ENCODE measurements around the gene GSDMA. TPM values are rescaled to one million over a fixed set of nuclear protein-coding genes. Genes with fewer than 3 reads are reported as not detected.

GSDMA gene
- total and polyA plus RNA-seq, 9 of the 15 experiments (the other 6 are each of a cell fraction or from before 2014, with no cell fraction given) = 0.04 to 0.13 (median 0.07) TPM; not detected in 2

DNA sequence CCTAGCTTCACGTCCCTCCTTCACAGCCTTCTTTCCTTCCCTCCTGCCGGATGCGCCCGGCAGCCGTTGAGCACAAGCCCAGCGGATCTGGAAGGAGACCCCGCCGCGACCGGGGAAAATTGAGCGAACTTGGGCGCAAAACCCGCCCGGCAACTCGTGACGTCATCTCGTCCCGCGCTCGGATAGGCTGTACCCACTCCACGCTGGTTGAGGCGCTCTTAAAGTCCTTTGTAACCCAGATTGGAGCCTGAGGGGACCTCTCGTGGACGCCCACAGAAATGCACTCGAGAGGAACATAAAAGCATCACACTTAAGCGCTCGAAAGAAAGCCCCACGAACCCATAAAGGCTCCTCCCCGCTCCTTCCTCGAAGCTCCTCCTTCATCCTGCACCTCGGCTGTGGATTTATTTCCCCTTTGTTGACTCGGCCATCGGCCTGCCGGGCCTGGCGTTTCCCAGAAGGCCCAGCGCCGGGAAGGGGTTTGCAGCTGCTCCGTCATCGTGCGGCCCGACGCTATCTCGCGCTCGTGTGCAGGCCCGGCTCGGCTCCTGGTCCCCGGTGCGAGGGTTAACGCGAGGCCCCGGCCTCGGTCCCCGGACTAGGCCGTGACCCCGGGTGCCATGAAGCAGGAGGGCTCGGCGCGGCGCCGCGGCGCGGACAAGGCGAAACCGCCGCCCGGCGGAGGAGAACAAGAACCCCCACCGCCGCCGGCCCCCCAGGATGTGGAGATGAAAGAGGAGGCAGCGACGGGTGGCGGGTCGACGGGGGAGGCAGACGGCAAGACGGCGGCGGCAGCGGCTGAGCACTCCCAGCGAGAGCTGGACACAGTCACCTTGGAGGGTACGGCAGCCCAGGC, 17.8 kb downstream of the GSDMA start, which contains the start of gene PSMD3 (continued):
- TF ChIP-seq, protein P1, sequence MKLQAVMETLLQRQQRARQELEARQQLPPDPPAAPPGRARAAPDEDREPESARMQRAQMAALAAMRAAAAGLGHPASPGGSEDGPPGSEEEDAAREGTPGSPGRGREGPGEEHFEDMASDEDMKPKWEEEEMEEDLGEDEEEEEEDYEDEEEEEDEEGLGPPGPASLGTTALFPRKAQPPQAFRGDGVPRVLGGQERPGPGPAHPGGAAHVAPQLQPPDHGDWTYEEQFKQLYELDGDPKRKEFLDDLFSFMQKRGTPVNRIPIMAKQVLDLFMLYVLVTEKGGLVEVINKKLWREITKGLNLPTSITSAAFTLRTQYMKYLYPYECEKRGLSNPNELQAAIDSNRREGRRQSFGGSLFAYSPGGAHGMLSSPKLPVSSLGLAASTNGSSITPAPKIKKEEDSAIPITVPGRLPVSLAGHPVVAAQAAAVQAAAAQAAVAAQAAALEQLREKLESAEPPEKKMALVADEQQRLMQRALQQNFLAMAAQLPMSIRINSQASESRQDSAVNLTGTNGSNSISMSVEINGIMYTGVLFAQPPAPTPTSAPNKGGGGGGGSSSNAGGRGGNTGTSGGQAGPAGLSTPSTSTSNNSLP (IDR thresholded peaks at IDR 0.05; ENCODE audit: borderline replicate concordance, low read depth, low read length) = peak; percentile 63; the same call in 1 of the 2 replicates
- TF ChIP-seq TCF7 (IDR thresholded peaks at IDR 0.05; ENCODE audit: borderline replicate concordance) = peak; percentile 59; the same call in 1 of the 2 replicates
- peak; percentile 95 for TF ChIP-seq KHSRP (IDR thresholded peaks at IDR 0.05)
- TF ChIP-seq ZNF347 (CRISPR knock-in tag; IDR thresholded peaks at IDR 0.05; ENCODE audit: low read depth) = no peak
- TF ChIP-seq SIN3B (IDR thresholded peaks at IDR 0.05; ENCODE audit: low read depth) = peak; percentile 84
- TF ChIP-seq RBM25 (IDR thresholded peaks at IDR 0.05; ENCODE audit: low read depth, low read length, severe bottlenecking) = peak; percentile 17
- peak; percentile 100 for TF ChIP-seq XRCC5 (IDR thresholded peaks at IDR 0.05; ENCODE audit: low read depth, low read length)
- TF ChIP-seq POLR2A (conservative IDR thresholded peaks at IDR 0.05) = peak; percentile 85
- TF ChIP-seq MCM2 (IDR thresholded peaks at IDR 0.05; ENCODE audit: low read depth) = no peak
- peak; percentile 90; the same call in 1 of the 2 replicates for TF ChIP-seq ZNF232 (CRISPR knock-in tag; IDR thresholded peaks at IDR 0.05)
- peak; percentile 60; the same call in 1 of the 2 replicates for TF ChIP-seq ZNF239 (CRISPR knock-in tag; IDR thresholded peaks at IDR 0.05)
- no peak for TF ChIP-seq SIRT6 (IDR thresholded peaks at IDR 0.05; ENCODE audit: low read depth, low read length)
- TF ChIP-seq BHLHE40 (IDR thresholded peaks at IDR 0.05; ENCODE audit: low read length) = peak; percentile 58
- peak; percentile 100 for TF ChIP-seq U2AF1 (optimal IDR thresholded peaks at IDR 0.05; ENCODE audit: low read depth, low read length)
- peak; percentile 70 for TF ChIP-seq JUNB (CRISPR knock-in tag; conservative IDR thresholded peaks at IDR 0.05)
- peak; percentile 34; the same call in 1 of the 2 replicates for TF ChIP-seq E2F3 (CRISPR knock-in tag; IDR thresholded peaks at IDR 0.05)
- TF ChIP-seq GABPB1 (CRISPR knock-in tag; IDR thresholded peaks at IDR 0.05) = peak; percentile 75; the same call in 1 of the 2 replicates
- no peak for TF ChIP-seq ARID2 (IDR thresholded peaks at IDR 0.05)
- no peak for TF ChIP-seq HOXB6 (CRISPR knock-in tag; IDR thresholded peaks at IDR 0.05; ENCODE audit: borderline replicate concordance)
- TF ChIP-seq, protein P2, sequence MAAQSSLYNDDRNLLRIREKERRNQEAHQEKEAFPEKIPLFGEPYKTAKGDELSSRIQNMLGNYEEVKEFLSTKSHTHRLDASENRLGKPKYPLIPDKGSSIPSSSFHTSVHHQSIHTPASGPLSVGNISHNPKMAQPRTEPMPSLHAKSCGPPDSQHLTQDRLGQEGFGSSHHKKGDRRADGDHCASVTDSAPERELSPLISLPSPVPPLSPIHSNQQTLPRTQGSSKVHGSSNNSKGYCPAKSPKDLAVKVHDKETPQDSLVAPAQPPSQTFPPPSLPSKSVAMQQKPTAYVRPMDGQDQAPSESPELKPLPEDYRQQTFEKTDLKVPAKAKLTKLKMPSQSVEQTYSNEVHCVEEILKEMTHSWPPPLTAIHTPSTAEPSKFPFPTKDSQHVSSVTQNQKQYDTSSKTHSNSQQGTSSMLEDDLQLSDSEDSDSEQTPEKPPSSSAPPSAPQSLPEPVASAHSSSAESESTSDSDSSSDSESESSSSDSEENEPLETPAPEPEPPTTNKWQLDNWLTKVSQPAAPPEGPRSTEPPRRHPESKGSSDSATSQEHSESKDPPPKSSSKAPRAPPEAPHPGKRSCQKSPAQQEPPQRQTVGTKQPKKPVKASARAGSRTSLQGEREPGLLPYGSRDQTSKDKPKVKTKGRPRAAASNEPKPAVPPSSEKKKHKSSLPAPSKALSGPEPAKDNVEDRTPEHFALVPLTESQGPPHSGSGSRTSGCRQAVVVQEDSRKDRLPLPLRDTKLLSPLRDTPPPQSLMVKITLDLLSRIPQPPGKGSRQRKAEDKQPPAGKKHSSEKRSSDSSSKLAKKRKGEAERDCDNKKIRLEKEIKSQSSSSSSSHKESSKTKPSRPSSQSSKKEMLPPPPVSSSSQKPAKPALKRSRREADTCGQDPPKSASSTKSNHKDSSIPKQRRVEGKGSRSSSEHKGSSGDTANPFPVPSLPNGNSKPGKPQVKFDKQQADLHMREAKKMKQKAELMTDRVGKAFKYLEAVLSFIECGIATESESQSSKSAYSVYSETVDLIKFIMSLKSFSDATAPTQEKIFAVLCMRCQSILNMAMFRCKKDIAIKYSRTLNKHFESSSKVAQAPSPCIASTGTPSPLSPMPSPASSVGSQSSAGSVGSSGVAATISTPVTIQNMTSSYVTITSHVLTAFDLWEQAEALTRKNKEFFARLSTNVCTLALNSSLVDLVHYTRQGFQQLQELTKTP (IDR thresholded peaks at IDR 0.05; ENCODE audit: low read depth in 1 of 2, partially characterized antibody in 2 of 2) = peak in 1 of 2 experiments; percentile 83
- no peak for TF ChIP-seq NCOA1 (IDR thresholded peaks at IDR 0.05; ENCODE audit: low read depth)
- TF ChIP-seq, protein P3, sequence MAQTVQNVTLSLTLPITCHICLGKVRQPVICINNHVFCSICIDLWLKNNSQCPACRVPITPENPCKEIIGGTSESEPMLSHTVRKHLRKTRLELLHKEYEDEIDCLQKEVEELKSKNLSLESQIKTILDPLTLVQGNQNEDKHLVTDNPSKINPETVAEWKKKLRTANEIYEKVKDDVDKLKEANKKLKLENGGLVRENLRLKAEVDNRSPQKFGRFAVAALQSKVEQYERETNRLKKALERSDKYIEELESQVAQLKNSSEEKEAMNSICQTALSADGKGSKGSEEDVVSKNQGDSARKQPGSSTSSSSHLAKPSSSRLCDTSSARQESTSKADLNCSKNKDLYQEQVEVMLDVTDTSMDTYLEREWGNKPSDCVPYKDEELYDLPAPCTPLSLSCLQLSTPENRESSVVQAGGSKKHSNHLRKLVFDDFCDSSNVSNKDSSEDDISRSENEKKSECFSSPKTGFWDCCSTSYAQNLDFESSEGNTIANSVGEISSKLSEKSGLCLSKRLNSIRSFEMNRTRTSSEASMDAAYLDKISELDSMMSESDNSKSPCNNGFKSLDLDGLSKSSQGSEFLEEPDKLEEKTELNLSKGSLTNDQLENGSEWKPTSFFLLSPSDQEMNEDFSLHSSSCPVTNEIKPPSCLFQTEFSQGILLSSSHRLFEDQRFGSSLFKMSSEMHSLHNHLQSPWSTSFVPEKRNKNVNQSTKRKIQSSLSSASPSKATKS (CRISPR knock-in tag; IDR thresholded peaks at IDR 0.05) = no peak

All from K562 (cell line).